Suprapubic skin (tissue), 4 donors: ENCODE results near the gene RFPL1.
"Not testable (repeated sequence)": the region's sequence is repeated elsewhere in the genome, so short reads cannot be mapped to it uniquely, and the experiment has no call there.

Experiments
- EP300 ChIP-seq: sonication (generic); formaldehyde crosslinking; IDR thresholded peaks from one replicate; pipeline ENCODE4 v1.6.1; 2017; ENCODE audit warnings: antibody characterized with exemption
- POLR2A ChIP-seq, 2 donors: fragments of 450-650 bp; IDR thresholded peaks; one replicate each; pipeline ENCODE4 v1.6.1; 2017; ENCODE audit warnings: antibody characterized with exemption in 2 of 2, mild to moderate bottlenecking in 2 of 2, moderate library complexity in 2 of 2
- POLR2AphosphoS5 ChIP-seq, 3 donors: sonication (generic); formaldehyde crosslinking; IDR thresholded peaks; one replicate each; pipeline ENCODE4 v1.6.1; 2017; ENCODE audit warnings: antibody characterized with exemption in 3 of 3
- TF ChIP-seq, protein P1 (sequence below), 2 donors: fragments of 200-600 bp in 1 of 2; fragments of 450-650 bp in 1 of 2; sonication (generic) in 1 of 2; IDR thresholded peaks; one replicate each; pipeline ENCODE4 v1.5.1; 2016 to 2019; ENCODE audit warnings: antibody characterized with exemption in 2 of 2, mild to moderate bottlenecking in 1 of 2, moderate library complexity in 1 of 2

DNA sequence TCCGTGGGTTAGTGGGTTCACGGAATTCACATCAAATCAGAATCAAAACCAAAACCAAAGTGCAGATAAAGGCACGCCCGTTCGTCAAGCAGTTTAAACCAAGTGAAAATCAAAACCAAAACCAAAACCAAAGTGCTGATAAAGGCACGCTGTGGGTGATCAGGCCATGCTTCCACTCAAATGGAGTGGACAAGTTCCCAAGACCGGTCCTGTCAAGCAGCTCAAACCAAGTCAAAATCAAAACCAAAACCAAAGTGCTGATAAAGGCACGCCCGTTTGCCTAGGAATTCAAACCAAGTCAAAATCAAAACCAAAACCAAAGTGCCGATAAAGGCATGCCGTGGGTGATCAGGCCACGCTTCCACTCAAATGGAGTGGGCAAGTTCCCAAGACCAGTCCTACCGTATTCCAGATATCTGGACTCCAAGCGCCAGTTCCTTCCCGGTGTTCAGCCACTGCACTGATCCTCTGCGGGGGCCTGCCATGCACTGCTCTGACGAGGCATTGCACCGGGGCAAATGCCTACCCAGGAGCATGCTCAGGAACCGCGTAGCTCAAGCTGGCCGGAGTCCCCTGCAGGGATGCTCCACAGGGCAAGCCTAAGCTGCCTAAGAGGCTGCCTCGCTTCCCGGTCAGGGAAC, 23.3 kb upstream of the RFPL1 start:
- TF ChIP-seq, protein P1, sequence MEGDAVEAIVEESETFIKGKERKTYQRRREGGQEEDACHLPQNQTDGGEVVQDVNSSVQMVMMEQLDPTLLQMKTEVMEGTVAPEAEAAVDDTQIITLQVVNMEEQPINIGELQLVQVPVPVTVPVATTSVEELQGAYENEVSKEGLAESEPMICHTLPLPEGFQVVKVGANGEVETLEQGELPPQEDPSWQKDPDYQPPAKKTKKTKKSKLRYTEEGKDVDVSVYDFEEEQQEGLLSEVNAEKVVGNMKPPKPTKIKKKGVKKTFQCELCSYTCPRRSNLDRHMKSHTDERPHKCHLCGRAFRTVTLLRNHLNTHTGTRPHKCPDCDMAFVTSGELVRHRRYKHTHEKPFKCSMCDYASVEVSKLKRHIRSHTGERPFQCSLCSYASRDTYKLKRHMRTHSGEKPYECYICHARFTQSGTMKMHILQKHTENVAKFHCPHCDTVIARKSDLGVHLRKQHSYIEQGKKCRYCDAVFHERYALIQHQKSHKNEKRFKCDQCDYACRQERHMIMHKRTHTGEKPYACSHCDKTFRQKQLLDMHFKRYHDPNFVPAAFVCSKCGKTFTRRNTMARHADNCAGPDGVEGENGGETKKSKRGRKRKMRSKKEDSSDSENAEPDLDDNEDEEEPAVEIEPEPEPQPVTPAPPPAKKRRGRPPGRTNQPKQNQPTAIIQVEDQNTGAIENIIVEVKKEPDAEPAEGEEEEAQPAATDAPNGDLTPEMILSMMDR (IDR thresholded peaks at IDR 0.05), result not testable (repeated sequence)
- TF ChIP-seq POLR2A (IDR thresholded peaks at IDR 0.05); EP300; POLR2AphosphoS5 (IDR thresholded peaks at IDR 0.05): not testable (repeated sequence)
